Choroid plexus epithelial cell (primary cell): ENCODE measurements around the gene SMC4.

ENCODE experiments used
- DNase-seq: peaks from one replicate; pipeline ENCODE4 v3.0.0-alpha.2; 2010; ENCODE audit warnings: low read depth
- H3K4me3 ChIP-seq: 2 replicates; pipeline ENCODE4 v1.5.1; 2011; ENCODE audit warnings: low read depth, mild to moderate bottlenecking, control low read depth, low read length, moderate library complexity
- CTCF ChIP-seq: conservative IDR thresholded peaks from 2 replicates; pipeline ENCODE4 v1.5.1; 2011; ENCODE audit warnings: low read depth, mild to moderate bottlenecking, control low read depth, inconsistent platforms, low read length, moderate library complexity

The SMC4 gene

GRCh38 chr3:160381470-160381869 lies 18.0 kb upstream of the SMC4 start:
- H3K4me3 ChIP-seq, result no peak overlapping the region
- DNase-seq, result peak; percentile 50
- TF ChIP-seq CTCF, result no peak

GRCh38 chr3:160384639-160385318 lies 14.7 kb upstream of the SMC4 start:
- H3K4me3 ChIP-seq, result no peak overlapping the region
- TF ChIP-seq CTCF, result no peak
- no peak for DNase-seq

- no peak for DNase-seq
- no peak overlapping the region for H3K4me3 ChIP-seq
- no peak for TF ChIP-seq CTCF
These were observed 8.8 kb upstream of the SMC4 start for GRCh38 chr3:160390565-160391138.

GRCh38 chr3:160392798-160393197 lies 6.7 kb upstream of the SMC4 start:
- no peak for TF ChIP-seq CTCF
- H3K4me3 ChIP-seq, result no peak overlapping the region
- no peak for DNase-seq

GRCh38 chr3:160393346-160394008 lies 6.0 kb upstream of the SMC4 start:
- H3K4me3 ChIP-seq, result no peak overlapping the region
- DNase-seq, result no peak
- TF ChIP-seq CTCF, result no peak

GRCh38 chr3:160394009-160394392 lies 5.4 kb upstream of the SMC4 start:
- no peak for DNase-seq

More at GRCh38 chr3:160394009-160394392, 5.4 kb upstream of the SMC4 start:
- H3K4me3 ChIP-seq, result no peak overlapping the region
- TF ChIP-seq CTCF, result no peak
